ENCODE results near the gene AVL9.

Gene AVL9

DNA sequence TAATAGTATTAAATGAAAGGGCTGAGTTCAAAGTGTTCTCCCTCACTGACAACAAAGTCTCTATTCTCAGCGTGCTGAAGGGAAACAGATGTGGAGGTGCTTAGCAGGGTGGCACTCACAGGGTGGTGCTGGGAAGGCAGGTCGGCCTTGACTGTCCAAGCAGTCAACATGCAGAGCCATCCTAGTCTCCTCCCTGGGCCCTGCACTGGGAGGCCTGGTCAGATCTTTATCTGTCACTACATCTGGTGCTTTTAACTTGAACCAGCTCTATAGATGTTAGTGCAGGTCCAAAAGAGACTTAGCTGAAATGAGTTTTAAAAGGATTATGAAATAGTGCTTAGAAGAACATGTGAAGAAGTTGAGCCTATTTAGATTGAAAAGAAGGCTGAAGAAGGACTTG lies 82.1 kb downstream of the AVL9 start:
- Histone ChIP-seq H2AFZ (ENCODE audit: low read depth) (no peak overlapping the region), H3K4me3 (IDR thresholded peaks at IDR 0.05; ENCODE audit: insufficient read depth, low read depth, low read length) (no peak overlapping the region), H4K20me1 (ENCODE audit: insufficient read depth) (no peaks in the 10 kb centered on the region), H3K36me3 (ENCODE audit: insufficient read depth) (peaks cover 4% of the 10 kb centered on the region; the same call in 1 of the 2 replicates), H3K4me2 (no peak overlapping the region), H3K4me1 (ENCODE audit: low read depth, poor library complexity, severe bottlenecking) (no peaks in the 10 kb centered on the region), H3K27me3 (ENCODE audit: insufficient read depth, low read depth) (no peaks in the 10 kb centered on the region), H3K27ac (no peak overlapping the region), H3K9ac (no peak overlapping the region), H3K79me2 (ENCODE audit: insufficient read depth, low read depth) (no peaks in the 10 kb centered on the region)
- no peak for TF ChIP-seq CTCF (conservative IDR thresholded peaks at IDR 0.05; ENCODE audit: low read depth, low read length)

GRCh38 chr7:32579776-32580175 lies 84.5 kb downstream of the AVL9 start:
- no peak overlapping the region for H3K4me3 ChIP-seq (IDR thresholded peaks at IDR 0.05; ENCODE audit: insufficient read depth, low read depth, low read length)
- H3K79me2 ChIP-seq (ENCODE audit: insufficient read depth, low read depth), result no peaks in the 10 kb centered on the region
- no peak overlapping the region for H3K4me2 ChIP-seq
- peaks cover 9% of the 10 kb centered on the region; the same call in 1 of the 2 replicates for H3K36me3 ChIP-seq (ENCODE audit: insufficient read depth)
- H2AFZ ChIP-seq (ENCODE audit: low read depth), result no peak overlapping the region
- H3K4me1 ChIP-seq (ENCODE audit: low read depth, poor library complexity, severe bottlenecking), result no peaks in the 10 kb centered on the region
- H4K20me1 ChIP-seq (ENCODE audit: insufficient read depth), result no peaks in the 10 kb centered on the region
- no peak for TF ChIP-seq CTCF (conservative IDR thresholded peaks at IDR 0.05; ENCODE audit: low read depth, low read length)
- H3K27ac ChIP-seq, result no peak overlapping the region
- H3K27me3 ChIP-seq (ENCODE audit: insufficient read depth, low read depth), result no peaks in the 10 kb centered on the region
- no peak overlapping the region for H3K9ac ChIP-seq

DNA sequence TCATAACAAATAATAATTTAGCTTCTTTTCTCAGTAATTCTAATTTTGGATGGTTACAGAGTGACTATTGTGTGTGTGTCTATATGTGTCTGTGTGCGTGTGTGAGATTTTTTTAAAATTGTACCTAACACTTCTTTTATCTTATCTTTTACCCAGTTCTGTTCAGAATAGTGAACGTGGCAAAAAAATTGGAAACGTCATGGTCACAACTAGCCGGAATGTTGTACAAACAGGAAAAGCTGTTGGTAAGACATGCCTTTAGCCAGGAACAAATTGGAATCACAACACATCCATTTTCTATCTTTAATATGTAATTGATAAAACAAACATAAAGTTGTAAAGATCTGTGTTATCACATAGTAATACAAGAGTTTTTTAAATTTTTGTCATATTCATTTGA lies 85.4 kb downstream of the AVL9 start:
- no peak for TF ChIP-seq CTCF (conservative IDR thresholded peaks at IDR 0.05; ENCODE audit: low read depth, low read length)
- Histone ChIP-seq H3K4me3 (IDR thresholded peaks at IDR 0.05; ENCODE audit: insufficient read depth, low read depth, low read length) (no peak overlapping the region), H3K36me3 (ENCODE audit: insufficient read depth) (peaks cover 9% of the 10 kb centered on the region; the same call in 1 of the 2 replicates), H3K4me1 (ENCODE audit: low read depth, poor library complexity, severe bottlenecking) (no peaks in the 10 kb centered on the region), H4K20me1 (ENCODE audit: insufficient read depth) (no peaks in the 10 kb centered on the region), H3K27ac (no peak overlapping the region), H3K4me2 (no peak overlapping the region), H3K9ac (no peak overlapping the region), H3K27me3 (ENCODE audit: insufficient read depth, low read depth) (no peaks in the 10 kb centered on the region), H3K79me2 (ENCODE audit: insufficient read depth, low read depth) (no peaks in the 10 kb centered on the region), H2AFZ (ENCODE audit: low read depth) (no peak overlapping the region)

GRCh38 chr7:32582036-32582435 lies 86.7 kb downstream of the AVL9 start:
- Histone ChIP-seq H3K4me3 (IDR thresholded peaks at IDR 0.05; ENCODE audit: insufficient read depth, low read depth, low read length) (no peak overlapping the region), H4K20me1 (ENCODE audit: insufficient read depth) (no peaks in the 10 kb centered on the region), H2AFZ (ENCODE audit: low read depth) (no peak overlapping the region), H3K36me3 (ENCODE audit: insufficient read depth) (peaks cover 9% of the 10 kb centered on the region; the same call in 1 of the 2 replicates), H3K27me3 (ENCODE audit: insufficient read depth, low read depth) (no peaks in the 10 kb centered on the region), H3K79me2 (ENCODE audit: insufficient read depth, low read depth) (no peaks in the 10 kb centered on the region), H3K4me1 (ENCODE audit: low read depth, poor library complexity, severe bottlenecking) (no peaks in the 10 kb centered on the region), H3K9ac (no peak overlapping the region), H3K27ac (no peak overlapping the region), H3K4me2 (no peak overlapping the region)
- TF ChIP-seq CTCF (conservative IDR thresholded peaks at IDR 0.05; ENCODE audit: low read depth, low read length), result no peak
